PC-3 (cell line): ENCODE measurements around the gene CARS1. TPM values are rescaled to one million over a fixed set of nuclear protein-coding genes. Genes with fewer than 3 reads are reported as not detected.

Experiments used
- ATAC-seq: fragments of 200-7000 bp; cut with Tn5 transposase; 2 replicates; pipeline ENCODE4 v1.9.1; 2020; ENCODE audit warnings: mild to moderate bottlenecking, moderate library complexity
- BruUV-seq: library from RNA; stranded (reverse); fragments of 400-500 nt; replicated peaks from 2 replicates; lab custom pipeline; 2021; lab: Mats Ljungman, UMichigan
- CTCF ChIA-PET: fragments of 300-600 bp; sonication (Branson Sonifier 250); formaldehyde crosslinking; loops from one replicate; lab custom pipeline; 2022; ENCODE audit warnings: antibody characterized with exemption; lab: Charles Lee
- POLR2A ChIA-PET: fragments of 300-600 bp; sonication (Branson Sonifier 250); formaldehyde crosslinking; loops from one replicate; lab custom pipeline; 2022; ENCODE audit warnings: antibody characterized with exemption; ENCODE audit not compliant: unreplicated experiment; lab: Charles Lee
- DNase-seq: peaks from one replicate; pipeline ENCODE4 v3.0.0-alpha.2; 2015
- H2AFZ ChIP-seq: fragments of 300-600 bp; sonication (generic); 2 replicates; pipeline ENCODE4 v1.6.0; 2016; ENCODE audit warnings: antibody characterized with exemption, low read length
- H3F3A ChIP-seq: fragments of 300-600 bp; sonication (generic); one replicate; pipeline ENCODE4 v1.6.0; 2017; ENCODE audit warnings: antibody characterized with exemption, low read length, control low read depth, mild to moderate bottlenecking; ENCODE audit not compliant: unreplicated experiment
- H3K27ac ChIP-seq: fragments of 300-600 bp; sonication (generic); 2 replicates; pipeline ENCODE4 v1.5.1; 2016; ENCODE audit warnings: mild to moderate bottlenecking, low read length
- H3K27me3 ChIP-seq: fragments of 300-600 bp; sonication (generic); 2 replicates; pipeline ENCODE4 v1.6.1; 2016; ENCODE audit warnings: low read length, mixed read lengths
- H3K36me3 ChIP-seq: fragments of 300-600 bp; sonication (generic); 2 replicates; pipeline ENCODE4 v1.6.1; 2016; ENCODE audit warnings: low read depth, mixed run types, low read length, mixed read lengths
- H3K4me1 ChIP-seq: fragments of 300-600 bp; sonication (generic); 2 replicates; pipeline ENCODE4 v1.5.1; 2016; ENCODE audit warnings: low read length; ENCODE audit not compliant: insufficient read depth
- H3K4me2 ChIP-seq: fragments of 300-600 bp; sonication (generic); 2 replicates; pipeline ENCODE4 v1.6.0; 2016; ENCODE audit warnings: low read length
- H3K4me3 ChIP-seq: fragments of 300-600 bp; sonication (generic); 2 replicates; pipeline ENCODE4 v1.5.1; 2016; ENCODE audit warnings: mild to moderate bottlenecking, low read length, mixed read lengths
- H3K79me2 ChIP-seq: fragments of 300-600 bp; sonication (generic); 2 replicates; pipeline ENCODE4 v1.6.1; 2017; ENCODE audit warnings: low read length, mixed read lengths
- H3K9ac ChIP-seq: fragments of 300-600 bp; sonication (generic); 2 replicates; pipeline ENCODE4 v1.6.0; 2016; ENCODE audit warnings: mild to moderate bottlenecking, low read length
- H3K9me2 ChIP-seq: fragments of 300-600 bp; sonication (generic); replicated peaks from 2 replicates; pipeline ENCODE4 v1.6.1; 2016; ENCODE audit warnings: mixed run types, low read length, mixed read lengths
- H3K9me3 ChIP-seq: fragments of 300-600 bp; sonication (generic); 2 replicates; pipeline ENCODE4 v1.6.1; 2016; ENCODE audit warnings: low read length, mixed read lengths
- H4K20me1 ChIP-seq: fragments of 300-600 bp; sonication (generic); 2 replicates; pipeline ENCODE4 v1.6.1; 2016; ENCODE audit warnings: low read length, mixed read lengths
- EZH2 ChIP-seq: fragments of 300-600 bp; sonication (generic); IDR thresholded peaks from one replicate; pipeline ENCODE4 v1.6.1; 2017; ENCODE audit warnings: antibody characterized with exemption, mild to moderate bottlenecking, low read length; ENCODE audit not compliant: unreplicated experiment
- EZH2phosphoT487 ChIP-seq: fragments of 300-600 bp; sonication (generic); IDR thresholded peaks from 2 replicates; pipeline ENCODE4 v1.6.1; 2018; ENCODE audit warnings: mild to moderate bottlenecking, antibody characterized with exemption, low read length, borderline replicate concordance
- intact Hi-C: fragments of 100-400 bp; cut with micrococcal nuclease; formaldehyde crosslinking; loops from 2 replicates; pipeline ENCODE4 v1.9.0; 2023
- total RNA-seq: library from RNA; depleted of rRNA; stranded (reverse); fragments of >200 nt; gene quantifications from 2 replicates; pipeline ENCODE4 v1.2.3, GENCODE V29; 2014
- TF ChIP-seq, protein P1 (sequence below): fragments of 300-600 bp; sonication (generic); conservative IDR thresholded peaks from 2 replicates; pipeline ENCODE4 v1.5.1; 2017; ENCODE audit warnings: antibody characterized with exemption, low read depth, mild to moderate bottlenecking, low read length

Gene CARS1
- total RNA-seq, 1 experiment from 2014 or later: 39.7 TPM

DNA sequence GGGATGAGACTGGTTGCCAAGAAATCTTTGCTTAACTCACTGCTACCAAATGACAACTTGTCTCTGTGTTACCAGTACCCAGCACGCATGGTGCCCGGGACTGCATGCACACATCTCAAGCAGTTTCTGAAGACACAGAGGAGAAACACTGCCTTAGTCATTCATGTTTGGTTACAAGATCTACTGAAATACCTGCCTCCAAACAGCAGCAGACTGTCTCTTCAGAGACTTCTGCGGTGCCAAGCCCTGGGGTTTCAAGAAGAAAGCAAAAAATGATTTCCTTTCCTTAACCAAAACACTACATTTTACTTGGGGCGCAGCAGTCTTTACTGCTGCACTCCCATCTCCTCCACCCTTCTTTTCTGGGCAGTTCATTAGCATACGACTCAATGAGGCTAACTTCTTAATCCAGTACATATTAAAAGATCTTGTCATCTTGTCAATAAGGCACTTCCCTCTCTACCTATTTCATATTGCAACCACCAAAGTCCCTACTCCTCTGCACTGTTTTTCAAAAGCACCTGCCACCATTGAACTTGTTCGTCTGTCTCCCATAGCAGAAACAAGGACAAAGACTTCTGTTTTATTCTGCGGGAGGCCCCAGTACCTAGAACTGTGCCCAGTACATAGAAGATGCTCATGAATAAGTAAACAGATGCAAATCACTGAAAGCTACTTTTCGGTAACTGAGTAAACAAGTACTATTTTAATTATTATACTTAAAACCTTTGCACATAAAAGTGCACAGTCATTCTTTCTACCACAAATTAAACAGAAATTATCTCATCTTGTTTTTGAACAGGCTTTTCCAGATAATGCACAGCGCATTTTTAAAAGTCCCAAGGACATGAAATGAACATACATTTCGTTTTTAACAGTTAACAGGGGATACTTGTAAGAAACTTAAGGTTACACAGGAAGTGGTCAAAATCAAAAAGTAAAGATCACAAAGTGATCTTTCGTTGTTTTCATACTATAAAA is 69.1 kb downstream of the CARS1 start:
- POLR2A ChIA-PET: interaction anchor here (0.5 kb wide), 1 partner anchor 59 kb away, joined by 3 read pairs; no protein-coding TSS in a partner anchor
- intact Hi-C loops: loop anchor here (5.0 kb wide), 1 partner anchor 229 kb away; the partner anchor contains the start of gene MRGPRG
- Histone ChIP-seq H3K4me3 (peak overlapping the region; percentile 94), H3K9ac (peak overlapping the region; percentile 99), H3K4me2 (peak overlapping the region; percentile 95), H3K36me3 (peaks cover 15% of the 10 kb centered on the region; the same call in 1 of the 2 replicates), H3K27me3 (no peaks in the 10 kb centered on the region), H2AFZ (no peak overlapping the region), H3K4me1 (peaks cover 23% of the 10 kb centered on the region), H3K79me2 (peaks cover 87% of the 10 kb centered on the region), H3K27ac (peak overlapping the region; percentile 35), H3K9me2 (no peaks in the 10 kb centered on the region), H3F3A (no peaks in the 10 kb centered on the region), H4K20me1 (peaks cover 46% of the 10 kb centered on the region), H3K9me3 (no peaks in the 10 kb centered on the region)
- no peak for TF ChIP-seq EZH2phosphoT487
- TF ChIP-seq, protein P1, sequence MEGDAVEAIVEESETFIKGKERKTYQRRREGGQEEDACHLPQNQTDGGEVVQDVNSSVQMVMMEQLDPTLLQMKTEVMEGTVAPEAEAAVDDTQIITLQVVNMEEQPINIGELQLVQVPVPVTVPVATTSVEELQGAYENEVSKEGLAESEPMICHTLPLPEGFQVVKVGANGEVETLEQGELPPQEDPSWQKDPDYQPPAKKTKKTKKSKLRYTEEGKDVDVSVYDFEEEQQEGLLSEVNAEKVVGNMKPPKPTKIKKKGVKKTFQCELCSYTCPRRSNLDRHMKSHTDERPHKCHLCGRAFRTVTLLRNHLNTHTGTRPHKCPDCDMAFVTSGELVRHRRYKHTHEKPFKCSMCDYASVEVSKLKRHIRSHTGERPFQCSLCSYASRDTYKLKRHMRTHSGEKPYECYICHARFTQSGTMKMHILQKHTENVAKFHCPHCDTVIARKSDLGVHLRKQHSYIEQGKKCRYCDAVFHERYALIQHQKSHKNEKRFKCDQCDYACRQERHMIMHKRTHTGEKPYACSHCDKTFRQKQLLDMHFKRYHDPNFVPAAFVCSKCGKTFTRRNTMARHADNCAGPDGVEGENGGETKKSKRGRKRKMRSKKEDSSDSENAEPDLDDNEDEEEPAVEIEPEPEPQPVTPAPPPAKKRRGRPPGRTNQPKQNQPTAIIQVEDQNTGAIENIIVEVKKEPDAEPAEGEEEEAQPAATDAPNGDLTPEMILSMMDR: no peak
- no TSS peak for BruUV-seq
- ATAC-seq (no peak), DNase-seq (peak; percentile 30)
- CTCF ChIA-PET: no interaction called here

DNA sequence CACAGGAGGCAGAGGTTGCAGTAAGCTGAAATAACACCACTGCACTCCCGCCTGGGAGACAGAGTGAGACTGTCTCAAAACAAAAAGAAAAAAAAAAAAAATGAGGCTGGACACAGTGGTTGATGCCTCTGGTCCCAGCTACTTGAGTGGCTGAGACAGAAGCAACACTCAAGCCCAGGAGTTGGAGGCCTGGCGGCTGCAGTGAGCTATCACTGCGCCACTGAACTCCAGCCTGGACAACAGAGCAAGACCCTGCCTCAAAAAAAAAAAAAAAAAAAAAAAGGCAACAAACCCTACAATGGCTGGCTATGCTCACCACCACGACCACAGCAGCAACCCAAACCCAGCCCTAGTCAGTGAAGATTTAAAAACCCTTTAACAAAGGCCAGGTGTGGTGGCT is 73.3 kb downstream of the CARS1 start:
- Histone ChIP-seq H3K27ac (no peak overlapping the region), H3F3A (no peaks in the 10 kb centered on the region), H3K27me3 (no peaks in the 10 kb centered on the region), H3K4me1 (peaks cover 13% of the 10 kb centered on the region), H2AFZ (no peak overlapping the region), H3K79me2 (peaks cover 99% of the 10 kb centered on the region), H3K9ac (no peak overlapping the region), H3K9me3 (no peaks in the 10 kb centered on the region), H3K9me2 (no peaks in the 10 kb centered on the region), H3K4me3 (no peak overlapping the region), H4K20me1 (peaks cover 43% of the 10 kb centered on the region), H3K36me3 (peaks cover 18% of the 10 kb centered on the region; the same call in 1 of the 2 replicates), H3K4me2 (no peak overlapping the region)
- TF ChIP-seq, protein P1: no peak
- DNase-seq (no peak), ATAC-seq (no peak)
- POLR2A ChIA-PET: no interaction called here
- no TSS peak for BruUV-seq
- intact Hi-C loops: no loop called here
- CTCF ChIA-PET: interaction anchor here (0.6 kb wide), 1 partner anchor 140 kb away, joined by 4 read pairs; no protein-coding TSS in a partner anchor

DNA sequence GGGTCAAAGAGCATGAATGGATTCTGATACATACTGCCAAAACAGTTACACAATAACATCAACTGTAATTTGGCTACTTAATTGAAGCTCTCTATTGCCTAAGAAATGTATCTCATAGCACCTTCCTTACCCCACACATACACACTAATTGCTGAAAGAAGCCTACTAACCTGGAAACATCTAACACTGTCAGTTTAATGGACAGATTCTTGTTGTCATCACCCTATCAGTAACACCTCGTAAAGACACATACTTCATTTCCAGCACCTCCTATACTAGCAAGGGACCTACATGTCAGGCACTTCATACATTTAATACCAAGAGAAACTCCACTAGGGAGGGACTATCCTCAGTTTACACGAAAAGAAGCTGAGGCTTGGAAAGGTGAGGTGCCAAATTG is 75.0 kb downstream of the CARS1 start:
- CTCF ChIA-PET: no interaction called here

More for the DNA sequence above, 75.0 kb downstream of the CARS1 start:
- ATAC-seq: no peak
- H3K9ac ChIP-seq: no peak overlapping the region
- H3K4me2 ChIP-seq: no peak overlapping the region
- H3K9me2 ChIP-seq: no peaks in the 10 kb centered on the region
- TF ChIP-seq EZH2phosphoT487 (no peak), EZH2 (no peak)
- TF ChIP-seq, protein P1: no peak
- intact Hi-C loops: no loop called here
- H3K36me3 ChIP-seq: peaks cover 32% of the 10 kb centered on the region; the same call in 1 of the 2 replicates
- no peak overlapping the region for H2AFZ ChIP-seq
- DNase-seq: no peak
- no peaks in the 10 kb centered on the region for H3K4me1 ChIP-seq
- peaks cover 99% of the 10 kb centered on the region for H3K79me2 ChIP-seq
- H4K20me1 ChIP-seq: peaks cover 31% of the 10 kb centered on the region
- no peak overlapping the region for H3K4me3 ChIP-seq
- BruUV-seq: no TSS peak
- no peak overlapping the region for H3K27ac ChIP-seq
- H3K9me3 ChIP-seq: no peaks in the 10 kb centered on the region
- H3K27me3 ChIP-seq: no peaks in the 10 kb centered on the region
- POLR2A ChIA-PET: no interaction called here
- no peaks in the 10 kb centered on the region for H3F3A ChIP-seq
